Amygdala (tissue), 56 donors: Measurements from ENCODE around the gene NRF1.

Experiments
- DNase-seq, 56 donors: peaks; one replicate each; lab custom pipeline; 2025; lab: John Stamatoyannopoulos, UW

Gene NRF1

DNA sequence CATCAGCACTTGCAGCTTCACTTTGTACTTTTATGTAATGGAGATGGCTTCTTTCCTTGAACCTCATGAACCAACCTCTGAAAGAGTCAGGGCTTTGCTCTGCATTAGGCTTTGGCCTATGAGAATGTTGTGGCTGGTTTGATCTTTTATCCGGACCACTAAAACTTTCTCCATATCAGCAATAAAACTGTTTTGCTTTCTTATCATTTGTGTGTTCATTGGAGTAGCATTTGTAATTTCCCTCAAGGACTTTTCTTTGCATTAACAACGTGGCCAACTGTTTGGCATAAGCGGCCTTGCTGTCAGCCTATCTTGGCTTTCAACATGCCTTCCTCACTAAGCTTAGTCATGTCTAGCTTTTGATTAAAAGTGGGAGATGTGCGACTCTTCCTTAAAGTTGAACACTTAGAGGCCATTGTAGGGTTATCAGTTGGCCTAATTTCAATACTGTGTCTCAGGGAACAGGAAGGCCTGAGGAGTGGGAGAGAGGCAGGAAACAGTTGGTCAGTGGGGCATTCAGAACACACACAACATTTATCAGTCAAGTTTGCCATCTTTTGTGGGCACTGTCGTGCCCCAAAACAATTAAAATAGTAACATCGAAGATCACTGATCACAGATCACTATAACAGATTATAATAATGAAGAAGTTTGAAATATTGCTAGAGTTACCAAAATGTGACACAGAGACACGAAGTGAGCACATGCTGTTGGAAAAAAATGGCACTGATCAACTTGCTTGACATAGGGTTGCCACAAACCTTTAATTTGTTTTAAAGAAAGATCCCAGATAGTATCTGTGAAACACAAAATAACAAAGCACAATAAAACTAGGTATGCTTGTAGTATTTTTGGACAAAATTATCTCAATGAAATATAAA is 64.7 kb downstream of the NRF1 start:
- DNase-seq: no peak

DNA sequence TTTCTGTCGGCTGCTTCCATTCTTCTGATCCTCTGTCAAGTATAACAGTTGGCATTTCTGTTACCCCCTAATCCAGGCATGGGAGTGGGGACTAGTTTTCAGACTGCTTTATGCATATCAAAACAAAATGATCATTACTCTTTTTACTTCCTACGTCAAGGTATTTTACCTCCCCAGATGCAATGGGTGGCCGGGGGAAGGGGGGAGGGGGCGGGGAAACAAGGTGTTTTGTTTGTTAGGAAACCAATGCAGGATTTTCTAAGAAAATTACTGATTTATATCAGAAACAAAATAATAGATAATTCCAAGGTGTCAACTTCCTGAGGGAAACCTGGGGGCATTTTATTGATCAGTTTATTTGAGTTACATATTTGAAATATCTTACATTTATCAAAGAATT is 66.3 kb downstream of the NRF1 start:
- no peak for DNase-seq

DNA sequence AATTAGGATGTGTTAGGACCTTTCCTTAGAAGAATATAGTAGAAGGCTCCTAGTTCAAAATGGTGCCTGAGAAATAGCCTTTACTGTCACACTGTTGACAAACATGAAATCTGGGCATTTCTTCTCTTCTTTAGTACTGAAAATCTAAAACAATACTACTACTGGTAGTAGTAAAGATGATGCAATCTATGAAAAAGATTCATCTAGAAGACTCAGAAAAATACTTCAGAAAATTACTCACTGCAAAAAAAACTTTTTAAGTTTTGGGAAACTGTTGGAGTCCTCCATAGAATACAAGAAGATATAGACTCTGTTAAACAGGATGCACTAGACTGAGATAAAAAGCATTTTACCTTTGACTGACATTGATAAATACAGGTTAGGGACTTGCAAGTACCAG is 67.1 kb downstream of the NRF1 start:
- DNase-seq: no peak

DNA sequence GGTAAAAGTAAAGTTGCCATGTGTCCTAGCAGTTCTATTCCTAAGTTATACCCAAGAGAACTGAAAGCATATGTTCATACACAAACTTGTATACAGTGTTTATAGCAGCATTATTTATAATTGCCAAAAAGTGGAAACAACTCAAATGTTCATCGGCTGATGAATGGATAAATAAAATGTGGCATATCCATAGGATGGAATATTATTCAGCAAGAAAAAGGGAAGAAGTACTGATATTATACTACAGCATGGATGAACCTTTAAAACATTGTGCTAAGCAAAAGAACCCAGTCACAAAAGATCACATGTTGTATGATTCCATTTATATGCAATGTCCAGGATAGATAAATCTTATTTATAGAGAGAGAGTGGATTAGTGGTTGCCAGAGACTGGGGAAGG is 68.9 kb downstream of the NRF1 start:
- no peak for DNase-seq

DNA sequence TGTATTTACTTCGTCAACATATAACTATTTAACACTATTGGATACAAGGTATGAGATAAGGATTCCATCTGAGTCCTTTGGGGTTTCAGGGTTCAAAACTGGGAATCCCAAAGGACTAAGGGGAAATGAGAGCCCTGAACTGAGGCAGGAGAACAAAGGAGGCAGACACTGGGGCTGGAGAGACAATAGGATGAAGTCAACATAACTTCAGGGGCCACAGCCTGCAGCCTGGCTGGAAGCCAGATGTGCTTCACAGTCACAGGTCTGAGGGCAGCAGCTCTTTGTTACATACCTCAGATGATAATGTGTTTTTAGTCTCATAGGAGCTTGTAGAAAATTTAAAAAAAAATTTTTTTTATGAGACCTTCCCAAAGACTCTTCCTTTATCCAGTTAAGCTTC is 73.3 kb downstream of the NRF1 start:
- DNase-seq: peak in 1 of 56 donors; percentile 14

DNA sequence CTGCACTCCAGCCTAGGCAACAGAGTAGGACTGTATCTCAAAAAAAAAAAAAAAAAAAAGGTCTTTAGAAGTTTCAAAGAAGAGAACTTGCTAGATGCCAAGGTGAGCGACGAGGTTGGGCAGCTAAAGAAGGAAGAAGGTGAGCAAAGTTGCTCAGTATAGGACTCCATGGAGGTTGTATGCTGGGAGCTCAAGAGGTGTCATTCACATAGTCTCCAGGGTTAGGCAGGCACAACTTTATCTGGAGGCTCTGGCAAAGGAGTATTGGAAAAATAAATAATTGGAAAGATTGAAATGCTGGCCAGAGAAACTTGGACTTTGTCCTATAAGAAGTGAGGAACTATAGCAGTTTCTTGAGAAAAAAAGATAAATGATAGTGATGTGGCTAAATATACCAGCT is 74.5 kb downstream of the NRF1 start:
- no peak for DNase-seq

DNA sequence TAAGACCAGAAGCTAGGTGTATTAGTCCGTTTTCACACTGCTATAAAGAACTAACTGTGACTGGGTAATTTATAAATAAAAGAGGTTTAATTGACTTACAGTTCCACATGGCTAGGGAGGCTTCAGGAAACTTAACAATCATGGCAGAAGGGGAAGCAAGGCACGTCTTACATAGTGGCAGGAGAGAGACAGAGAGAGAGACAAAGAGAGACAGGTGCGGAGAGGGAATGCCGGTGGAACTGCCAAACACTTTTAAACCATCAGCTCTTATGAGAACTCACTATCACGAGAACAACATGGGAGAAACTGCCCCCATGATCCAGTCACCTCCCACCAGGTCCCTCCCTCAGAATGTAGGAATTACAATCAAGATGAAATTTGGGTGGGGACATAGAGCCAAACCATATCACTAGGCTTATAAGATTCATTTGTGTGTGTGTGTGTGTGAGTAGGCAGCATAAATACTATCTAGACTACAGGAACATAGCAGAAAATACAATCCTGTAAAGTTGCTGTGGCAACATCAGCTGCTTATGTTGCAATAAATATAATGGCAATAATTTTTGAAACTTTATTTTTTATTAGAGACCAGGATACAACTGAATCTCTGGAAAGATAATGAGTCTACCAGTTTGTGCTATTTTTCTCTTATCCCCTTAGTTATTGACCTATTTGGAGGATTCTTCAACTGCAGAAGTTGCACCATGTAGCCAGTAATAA is 77.1 kb downstream of the NRF1 start:
- DNase-seq: no peak

DNA sequence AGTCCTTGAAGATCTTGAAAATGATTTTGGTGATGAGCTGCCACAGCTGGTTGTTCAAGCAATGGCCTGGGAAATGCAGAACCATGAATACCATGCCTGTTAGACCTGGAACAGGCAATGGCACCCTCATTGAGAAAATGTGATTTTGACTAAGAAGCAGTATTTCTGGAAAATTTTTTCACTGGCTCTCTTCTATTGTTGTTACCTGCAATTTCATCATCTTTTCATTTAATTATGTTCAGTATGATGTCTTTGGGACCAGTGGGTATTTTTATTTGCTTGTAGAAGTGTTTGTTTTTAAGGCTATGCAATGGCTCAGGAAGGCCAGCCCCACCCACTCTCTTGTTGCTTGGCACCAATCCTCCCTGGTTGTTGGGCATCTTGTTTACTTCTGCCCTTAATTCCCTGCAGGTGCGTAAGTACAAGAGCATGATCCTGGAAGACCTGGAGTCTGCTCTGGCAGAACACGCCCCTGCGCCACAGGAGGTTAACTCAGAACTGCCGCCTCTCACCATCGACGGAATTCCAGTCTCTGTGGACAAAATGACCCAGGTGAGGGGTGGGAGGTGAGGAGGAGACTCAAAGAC is 78.6 kb downstream of the NRF1 start:
- no peak for DNase-seq

DNA sequence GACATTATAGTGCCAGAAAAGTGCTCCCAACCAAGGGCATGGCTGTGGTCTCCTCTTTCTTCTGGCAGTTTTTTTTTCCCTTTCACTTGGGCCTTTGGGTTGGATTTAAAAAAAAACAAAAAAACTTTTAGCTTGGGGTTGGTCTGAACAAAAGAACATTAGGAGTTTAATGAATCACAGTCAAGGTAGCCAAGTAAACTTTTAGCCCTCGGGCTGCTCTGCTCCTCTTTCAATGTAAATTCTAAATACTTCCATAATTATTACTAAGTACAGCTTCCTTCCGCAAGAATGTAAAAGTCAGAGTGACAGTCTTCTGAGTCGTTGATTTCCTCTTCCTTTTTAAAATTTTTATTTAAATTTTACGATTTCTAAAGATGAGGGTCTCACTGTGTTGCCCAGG is 79.2 kb downstream of the NRF1 start:
- no peak for DNase-seq

DNA sequence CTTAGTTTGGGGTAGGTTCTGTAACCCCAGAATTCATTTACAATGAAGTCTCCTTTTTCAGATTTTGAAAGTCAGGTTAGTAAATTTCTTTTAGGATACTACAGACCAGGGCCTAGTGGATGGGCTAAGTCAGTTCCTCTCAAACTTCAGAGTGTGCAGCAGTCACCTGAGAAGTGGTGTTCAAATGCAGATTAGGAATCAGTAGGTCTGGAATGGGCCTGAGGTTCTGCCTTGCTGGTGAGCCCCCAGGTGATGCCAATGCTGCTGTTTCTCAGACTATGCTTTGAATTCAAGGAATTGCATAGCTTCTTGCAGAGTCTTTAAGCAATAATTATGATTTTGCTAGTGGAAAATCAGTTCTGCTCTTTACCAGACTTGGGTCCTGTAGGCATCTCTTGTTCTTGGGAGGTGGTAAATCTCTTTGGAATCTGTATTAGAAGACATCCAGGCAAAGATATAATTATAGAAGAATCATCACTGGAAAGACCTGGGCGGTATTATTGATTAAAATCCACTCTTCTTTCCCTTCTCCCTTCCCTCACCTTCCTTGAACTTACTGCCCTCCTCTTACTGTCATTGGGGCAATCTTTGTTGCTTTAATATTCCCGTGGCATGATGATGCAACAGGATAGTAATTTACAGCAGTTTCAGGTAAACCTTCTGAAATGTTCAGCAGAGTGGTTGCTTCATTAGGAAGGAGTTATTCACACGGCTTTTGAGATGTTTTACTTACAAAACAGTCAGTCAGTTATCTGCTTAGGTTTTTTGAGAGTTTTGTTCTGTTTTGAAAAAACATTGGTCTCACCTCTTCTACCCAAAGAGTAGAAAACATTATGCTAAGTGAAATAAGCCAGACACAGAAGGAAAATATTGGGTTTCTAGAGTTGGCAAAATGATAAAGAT is 87.2 kb downstream of the NRF1 start:
- no peak for DNase-seq

DNA sequence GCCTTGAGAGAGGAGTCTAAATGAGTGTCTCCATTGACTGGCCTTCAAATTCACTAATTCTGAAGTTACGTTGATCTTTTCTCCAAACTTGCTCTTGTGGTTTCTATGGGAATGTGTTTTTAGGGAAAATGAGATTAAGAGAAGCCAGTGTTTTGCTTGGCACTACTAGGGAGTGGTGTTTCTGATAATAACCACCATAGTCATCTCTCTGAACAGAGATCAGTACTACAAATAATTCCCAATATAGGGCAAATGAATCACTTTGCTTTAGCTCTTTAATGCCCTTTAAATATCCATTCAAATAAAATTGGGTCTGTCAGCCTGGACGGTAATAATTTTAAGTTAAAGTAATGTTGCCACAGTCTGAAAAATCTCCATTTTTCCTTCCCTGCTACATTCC is 90.8 kb downstream of the NRF1 start:
- no peak for DNase-seq

DNA sequence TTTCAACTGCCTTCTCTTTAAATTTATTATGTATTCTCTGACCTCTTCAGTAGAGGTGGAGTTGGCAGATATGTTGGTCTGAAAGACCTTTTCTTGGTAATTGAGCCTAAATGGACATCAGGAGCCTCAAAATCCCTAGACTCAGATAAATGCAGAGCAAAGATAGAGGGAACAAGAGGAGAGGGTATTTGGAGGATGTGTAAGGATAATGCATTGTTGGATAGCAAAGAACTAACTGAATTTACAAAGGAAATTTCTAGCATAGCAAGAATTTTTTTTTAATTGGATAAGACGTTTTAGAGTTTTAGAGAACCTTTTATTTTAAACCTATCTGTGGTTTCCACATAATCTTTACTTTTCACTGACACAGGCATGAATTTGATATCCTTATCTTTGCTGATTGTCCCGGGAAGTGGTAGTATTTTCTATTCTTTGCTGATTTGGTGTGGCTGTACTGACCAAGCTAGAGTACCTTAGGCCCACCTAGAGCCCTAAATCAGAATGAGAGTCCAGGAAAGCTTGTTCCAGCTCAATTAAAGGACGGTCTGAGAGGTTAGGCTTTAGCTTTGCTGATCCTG is 91.3 kb downstream of the NRF1 start:
- no peak for DNase-seq

DNA sequence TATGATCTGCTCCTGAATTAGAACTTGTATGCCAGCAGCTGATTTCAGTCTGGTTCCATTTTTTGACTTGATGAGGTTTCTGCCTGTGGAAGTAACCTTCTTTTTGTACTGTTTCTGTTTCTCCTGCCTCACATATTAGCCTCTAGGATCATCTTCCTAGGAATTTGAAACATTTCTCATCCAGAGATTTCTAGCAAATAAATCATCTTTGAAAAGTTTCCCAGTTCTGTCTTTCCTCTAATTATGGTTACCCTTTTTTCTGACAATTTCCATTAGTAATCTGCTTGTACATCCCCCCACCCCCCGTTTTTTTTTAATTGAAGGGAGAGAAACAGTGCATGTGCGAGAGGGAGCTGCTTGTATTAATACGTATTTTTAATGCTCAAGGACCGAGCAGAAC is 92.2 kb downstream of the NRF1 start:
- DNase-seq: no peak

DNA sequence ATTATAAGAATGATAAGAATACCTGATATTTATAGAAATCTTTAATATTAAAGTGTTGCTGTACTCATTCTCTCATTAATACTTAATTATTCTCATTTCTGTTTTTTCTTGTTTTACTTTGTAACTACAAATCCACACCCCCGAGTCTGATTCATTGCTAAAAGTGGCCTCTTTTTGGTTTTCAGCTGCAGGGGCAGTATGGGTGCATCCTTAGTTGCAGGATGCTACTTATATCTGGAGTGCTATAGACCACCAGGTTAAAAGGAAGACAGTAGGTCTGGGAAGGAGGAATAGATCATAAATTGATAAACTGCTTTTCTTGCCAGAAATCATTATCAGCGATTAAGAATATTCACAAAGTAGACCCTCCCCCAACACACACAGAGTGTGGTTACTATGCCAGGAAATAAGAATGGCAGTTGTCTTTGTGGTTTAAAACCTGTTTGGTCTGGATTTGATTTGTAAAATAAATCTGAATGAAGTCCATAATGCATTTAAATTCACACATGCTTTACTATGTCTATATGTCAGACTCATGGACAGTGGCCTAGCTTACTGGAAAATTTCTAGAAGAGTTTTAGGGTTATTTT is 96.5 kb downstream of the NRF1 start:
- DNase-seq: no peak

DNA sequence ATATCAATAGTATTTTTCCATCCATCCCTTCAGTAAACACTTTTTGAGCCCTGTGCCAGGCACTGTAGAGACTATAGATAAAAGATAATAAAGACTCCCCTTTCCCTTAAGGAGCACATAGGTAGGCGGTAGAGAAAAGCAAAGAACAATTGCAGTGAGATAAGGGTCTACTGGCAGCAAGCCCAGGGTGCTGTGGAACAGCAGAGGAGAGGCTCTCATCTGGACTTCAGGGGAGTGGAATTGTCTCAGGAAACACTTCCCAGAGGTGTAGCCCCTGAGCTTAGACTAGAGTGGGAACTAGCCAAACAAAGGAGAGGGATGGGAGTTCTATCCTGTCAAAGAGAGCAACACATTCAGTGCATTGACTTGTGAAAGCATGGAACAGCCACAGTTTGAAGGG is 102.0 kb downstream of the NRF1 start:
- no peak for DNase-seq

DNA sequence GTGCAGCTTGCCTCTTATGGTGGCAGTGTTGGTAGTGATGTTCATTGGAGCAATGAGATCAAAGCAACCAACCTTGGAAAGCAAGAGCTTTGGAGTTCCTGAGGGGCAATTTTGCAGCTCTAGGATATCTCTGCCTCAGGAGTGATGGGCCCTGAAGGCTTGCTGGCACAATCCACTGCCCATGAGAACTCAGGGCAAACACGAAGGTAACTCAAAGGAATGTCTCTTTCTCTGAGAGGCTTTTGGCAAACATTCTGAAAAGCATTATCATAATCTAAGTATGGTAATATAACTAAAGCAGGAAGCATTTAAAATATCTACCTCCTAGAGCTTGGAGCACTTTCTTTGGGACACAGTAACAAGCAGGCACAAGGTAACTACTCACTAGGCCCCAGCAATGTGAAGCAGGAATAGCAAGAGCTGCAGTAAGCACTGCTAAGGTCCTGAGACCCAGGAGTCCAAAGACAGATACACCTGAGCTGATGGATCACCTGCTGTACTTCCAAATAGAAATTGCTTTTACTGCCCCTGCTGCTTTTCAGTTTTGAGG is 103.1 kb downstream of the NRF1 start:
- no peak for DNase-seq

DNA sequence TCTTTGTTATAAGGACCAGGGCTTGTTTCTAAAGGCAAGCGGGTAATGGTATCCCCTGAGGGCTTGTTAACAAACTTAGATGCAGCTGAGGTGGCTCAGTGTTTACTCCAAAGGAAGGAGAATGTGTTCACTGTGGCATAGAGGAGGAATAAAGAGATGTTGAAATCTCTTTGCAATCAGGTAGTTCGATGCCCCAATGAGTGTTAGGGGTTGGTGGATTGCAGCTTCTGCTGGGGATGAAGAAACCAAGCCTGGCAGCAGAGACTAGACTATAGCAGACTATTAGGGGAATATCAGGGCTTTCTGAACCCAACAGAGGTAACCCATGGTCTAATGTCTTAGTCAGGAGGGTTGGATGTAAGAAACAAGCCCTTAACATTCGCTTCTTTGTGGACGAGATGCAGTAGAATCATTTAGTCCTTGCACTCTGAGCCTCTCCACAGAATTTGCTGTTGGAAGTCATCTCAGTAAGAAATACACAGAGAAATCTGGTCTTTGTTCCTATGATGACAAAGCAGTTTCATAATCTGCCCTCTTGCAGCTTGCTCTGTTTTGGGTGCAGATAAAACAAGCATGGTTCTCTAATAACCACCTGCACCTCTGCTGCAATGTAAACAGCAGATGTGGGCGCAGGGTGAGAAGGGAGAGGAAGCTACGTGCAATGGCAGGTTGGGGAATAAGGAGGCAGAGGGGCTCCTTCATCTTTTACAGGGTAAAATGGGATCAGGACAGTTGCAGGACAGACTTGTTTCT is 108.6 kb downstream of the NRF1 start:
- no peak for DNase-seq

DNA sequence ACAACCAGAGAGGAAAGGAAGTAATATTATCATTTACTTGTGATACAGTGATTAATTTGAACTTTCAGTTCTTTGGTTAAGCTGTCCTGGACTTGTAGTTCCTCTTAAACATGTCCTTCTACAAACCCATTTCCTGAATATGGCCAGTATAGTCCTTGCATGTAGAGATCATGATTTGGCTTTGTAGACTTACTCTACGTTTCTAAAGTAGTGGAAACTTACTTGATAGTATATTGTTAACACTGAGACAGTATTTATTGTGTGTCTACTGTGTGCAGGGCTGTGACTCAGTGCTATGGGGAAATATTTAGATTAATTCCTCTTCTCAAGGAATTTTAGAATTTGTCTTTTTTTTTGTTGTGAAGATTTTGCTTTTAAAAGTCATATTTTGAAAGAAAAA is 109.5 kb downstream of the NRF1 start:
- DNase-seq: no peak

DNA sequence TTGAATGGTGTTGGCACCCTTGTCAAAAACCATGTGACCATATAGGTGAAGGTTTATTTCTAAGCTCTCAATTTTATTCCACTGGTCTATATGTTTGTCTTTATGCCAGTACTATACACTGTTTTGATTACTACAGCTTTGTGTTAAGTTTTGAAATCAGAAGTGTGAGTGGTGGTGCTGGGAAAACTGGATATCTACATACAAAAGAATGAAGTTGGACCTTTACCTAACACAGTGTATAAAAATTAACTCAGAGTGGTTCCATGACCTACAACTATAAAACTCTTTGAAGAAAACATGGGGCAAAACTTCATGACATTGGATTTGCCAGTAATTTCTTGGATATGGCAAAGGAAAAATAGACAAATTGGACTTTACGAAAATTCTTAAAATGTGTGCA is 112.2 kb downstream of the NRF1 start:
- DNase-seq: no peak
